Stimulated activated CD8-positive, alpha-beta memory T cell treated with anti-CD3 and anti-CD28 coated beads, Interleukin-7, amount 100 ng/mL, for 4 hours (primary cell): ENCODE results near the gene CLEC16A.
A peak's percentile ranks its signal among the peaks of the same experiment; 100 is the strongest.

ENCODE experiments used
- DNase-seq, 2 donors: peaks; one replicate each; pipeline ENCODE4 v3.0.0-alpha.2; 2020; ENCODE audit warnings: low read depth in 2 of 2

Gene CLEC16A

DNA sequence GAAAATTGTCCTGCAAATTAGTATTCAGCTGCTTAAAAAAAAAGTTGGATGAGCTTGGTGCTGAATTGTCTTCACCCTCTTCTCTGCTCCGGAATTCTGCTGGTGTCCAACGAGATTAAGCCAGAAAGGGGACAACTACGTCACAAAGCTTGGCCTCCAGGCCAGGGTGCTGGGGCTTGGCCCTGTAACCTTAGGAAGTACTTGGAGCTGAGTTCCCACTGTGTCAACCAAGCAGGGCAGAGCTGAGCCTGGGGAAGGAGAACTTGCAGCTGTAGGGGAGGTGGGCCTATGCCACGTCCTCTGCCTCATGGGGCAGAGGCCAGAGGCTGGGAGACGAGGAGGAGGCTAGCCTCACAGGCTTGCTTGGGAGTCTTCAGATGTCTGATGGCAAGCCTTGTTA, 71.2 kb downstream of the CLEC16A start:
- no peak for DNase-seq

GRCh38 chr16:11016524-11016988, 72.2 kb downstream of the CLEC16A start:
- no peak for DNase-seq

DNA sequence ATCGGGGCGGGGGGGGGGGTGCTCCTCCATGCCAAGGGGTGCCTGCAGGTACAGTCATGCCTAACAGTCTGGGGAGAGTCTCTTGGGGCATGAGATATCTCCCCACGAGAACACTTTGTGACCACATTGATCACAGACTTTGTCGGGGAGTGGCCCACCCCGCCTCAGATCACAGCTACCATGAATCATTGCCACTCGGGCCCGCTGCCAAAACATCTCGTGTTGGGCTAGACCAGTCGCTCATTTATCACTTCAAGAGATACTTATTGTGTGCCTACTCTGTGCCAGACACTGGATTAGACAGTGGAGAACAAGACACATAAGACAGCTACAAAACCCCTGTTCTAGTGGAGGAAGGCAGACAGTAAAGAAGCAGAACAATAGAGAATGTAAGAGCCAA, 72.6 kb downstream of the CLEC16A start:
- peak; percentile 40 to 43 for DNase-seq

DNA sequence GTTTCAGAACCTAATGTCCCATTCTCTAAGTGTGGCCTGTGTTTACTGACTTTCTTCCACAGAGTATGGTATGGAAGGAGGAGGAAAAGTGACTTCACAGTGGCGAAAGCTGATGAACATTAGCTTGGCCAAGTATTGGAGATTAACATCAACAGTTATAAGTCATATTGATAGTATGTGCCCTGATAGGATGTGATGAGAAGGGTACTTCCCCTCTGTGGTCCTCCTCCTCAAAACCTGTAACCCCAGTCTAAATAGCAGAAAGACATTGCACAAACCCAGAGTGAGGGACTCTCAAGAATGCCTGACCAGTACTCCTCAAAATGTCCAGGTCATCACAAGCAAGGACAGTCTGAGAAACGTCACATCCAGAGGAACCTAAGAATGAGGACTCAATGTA, 73.1 kb downstream of the CLEC16A start:
- DNase-seq = no peak

DNA sequence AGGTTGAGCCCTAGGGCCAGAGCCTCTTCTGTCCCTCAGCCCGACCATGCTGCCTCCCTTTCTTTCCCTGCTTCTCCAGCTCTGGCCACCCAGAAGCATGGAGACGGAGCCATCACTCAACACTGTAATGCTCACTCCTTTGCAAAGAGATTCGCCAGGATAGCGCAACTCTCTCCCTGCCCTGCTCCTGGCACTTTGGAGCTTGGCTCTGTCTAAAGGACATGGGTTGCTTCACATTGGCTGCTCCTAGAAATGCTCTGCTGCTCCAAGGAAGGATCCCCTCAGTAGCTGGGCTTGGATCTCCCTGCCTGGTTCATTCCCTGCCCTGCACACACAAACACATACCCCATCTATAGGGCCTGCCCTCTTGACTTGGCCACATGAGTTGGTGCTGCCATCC, 76.0 kb downstream of the CLEC16A start:
- DNase-seq = no peak

DNA sequence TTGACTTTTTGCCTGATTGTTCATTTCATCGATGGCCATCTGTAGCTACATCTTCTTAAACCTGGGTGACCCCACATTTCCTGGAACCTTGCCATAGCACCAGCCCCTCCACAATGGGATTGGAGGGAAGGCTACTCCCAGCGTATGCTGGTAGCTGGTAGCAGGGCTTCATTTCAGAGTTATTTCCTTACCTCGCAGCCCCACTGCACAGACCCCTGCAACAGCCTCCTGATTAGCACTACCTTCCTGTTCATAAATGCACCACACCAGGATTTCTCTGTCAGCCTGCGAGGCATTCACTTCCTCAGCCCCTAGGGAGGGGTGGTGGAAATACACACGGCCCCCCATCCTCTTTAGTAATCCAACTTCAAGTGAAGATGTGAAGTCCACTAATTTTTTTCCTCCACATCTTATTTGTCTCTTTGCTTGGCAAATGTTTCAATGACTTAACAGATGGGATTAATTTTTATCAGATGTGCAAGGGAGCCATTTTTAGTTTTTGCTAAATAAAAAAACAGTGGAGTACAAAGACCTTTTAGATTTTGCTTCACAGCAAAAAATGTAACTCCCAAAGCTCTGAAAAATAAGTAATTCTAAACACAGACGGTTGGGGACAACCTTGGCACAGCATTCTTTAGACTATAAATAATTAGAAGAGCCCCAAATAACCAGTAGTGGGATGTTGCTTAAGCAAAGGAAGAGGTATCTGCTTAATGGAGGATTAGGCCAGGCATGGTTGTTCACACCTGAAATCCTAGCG, 76.6 kb downstream of the CLEC16A start:
- DNase-seq = no peak

DNA sequence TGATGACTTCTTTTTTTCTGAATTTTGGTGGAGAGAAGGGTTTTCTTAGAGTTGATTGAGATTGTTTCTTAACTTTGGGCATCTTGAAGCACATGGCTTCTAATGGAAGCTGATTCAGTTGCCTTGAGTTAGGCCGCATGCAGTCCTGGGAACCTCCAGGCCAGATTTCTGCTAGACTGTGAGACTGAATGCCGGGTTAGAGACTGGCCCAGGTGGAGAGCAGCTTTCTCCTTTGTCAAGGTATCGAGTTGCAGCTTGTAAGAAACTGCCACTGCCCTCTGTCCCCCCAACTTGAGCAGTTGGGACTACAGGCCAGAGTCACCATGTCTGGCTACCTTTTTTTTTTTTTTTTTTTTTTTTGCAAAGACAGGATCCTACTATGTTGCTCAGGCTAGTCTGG, 77.6 kb downstream of the CLEC16A start:
- no peak for DNase-seq

DNA sequence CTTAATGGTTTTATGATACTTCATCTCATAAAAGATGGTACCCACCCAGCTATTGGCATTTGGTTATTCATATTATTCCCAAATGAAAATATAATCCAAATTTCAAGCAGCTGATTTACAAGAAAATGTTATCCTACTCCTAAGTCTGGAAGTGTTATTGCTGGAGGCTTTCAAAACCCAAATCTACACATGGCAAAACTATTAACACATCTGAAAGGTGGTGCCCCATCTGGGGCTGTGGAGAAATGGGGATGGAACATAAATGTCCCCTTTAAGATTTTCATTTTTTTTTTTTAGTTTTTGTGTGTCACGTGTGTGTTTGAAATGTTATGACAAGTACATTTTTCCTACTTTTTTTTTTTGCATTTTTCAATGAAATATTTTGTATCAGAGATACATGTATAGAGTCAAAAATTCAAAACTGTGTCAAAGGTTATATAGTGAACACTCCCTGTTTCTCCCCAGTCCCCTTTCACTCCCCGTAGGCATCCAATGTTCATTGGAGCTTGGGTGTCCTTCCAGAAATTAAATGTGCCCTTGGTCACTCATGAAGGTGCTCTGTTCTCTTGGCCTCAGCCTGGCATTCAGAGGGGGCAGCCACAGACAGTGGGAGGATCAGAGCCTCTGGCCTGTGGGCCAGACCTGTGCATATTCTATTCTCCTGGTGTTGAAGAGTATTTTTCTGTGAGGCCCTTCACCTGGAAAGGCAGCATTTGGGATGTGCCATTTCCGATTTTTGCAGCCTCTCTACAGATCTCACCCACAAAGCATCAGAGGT, 79.1 kb downstream of the CLEC16A start:
- DNase-seq = no peak

- no peak for DNase-seq
Observed at GRCh38 chr16:11024333-11025053, 80.1 kb downstream of the CLEC16A start.

DNA sequence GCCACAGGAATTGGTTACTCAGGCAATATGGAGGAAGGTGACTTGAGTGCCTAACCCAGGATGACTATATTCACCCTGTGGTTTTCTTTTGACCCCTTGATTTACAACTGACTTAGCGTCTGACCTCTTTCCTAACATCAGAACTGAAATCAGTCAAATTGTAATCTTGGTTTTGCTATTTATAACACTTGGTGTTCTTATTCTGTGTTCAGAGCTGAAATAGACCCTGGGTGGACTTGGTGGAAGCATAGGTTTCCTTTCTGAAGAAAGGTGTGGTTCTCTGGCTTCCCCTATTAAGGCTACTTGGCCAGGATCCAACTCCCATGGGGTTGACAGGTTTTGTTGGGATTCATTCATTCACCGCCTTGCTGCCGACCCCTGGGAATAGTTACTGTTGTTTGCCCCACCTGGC, 80.8 kb downstream of the CLEC16A start:
- DNase-seq = no peak

DNA sequence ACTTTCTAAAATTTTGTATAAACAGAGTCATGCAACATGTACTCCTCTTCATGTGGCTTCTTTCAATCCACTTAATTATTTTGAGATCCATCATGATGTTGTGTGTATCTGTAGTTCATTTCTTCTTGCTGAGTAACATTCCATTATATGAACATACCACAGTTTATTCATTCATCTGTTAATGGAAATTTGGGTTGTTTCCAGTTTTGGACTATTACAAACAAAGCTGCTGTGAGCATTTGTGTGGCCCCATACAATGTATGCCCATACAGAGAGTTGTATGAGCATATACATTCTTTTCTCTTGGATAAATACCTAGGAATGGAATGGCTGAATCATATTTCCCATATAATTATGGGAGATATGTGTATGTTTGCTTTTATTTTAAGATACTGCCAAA, 85.6 kb downstream of the CLEC16A start:
- no peak for DNase-seq

DNA sequence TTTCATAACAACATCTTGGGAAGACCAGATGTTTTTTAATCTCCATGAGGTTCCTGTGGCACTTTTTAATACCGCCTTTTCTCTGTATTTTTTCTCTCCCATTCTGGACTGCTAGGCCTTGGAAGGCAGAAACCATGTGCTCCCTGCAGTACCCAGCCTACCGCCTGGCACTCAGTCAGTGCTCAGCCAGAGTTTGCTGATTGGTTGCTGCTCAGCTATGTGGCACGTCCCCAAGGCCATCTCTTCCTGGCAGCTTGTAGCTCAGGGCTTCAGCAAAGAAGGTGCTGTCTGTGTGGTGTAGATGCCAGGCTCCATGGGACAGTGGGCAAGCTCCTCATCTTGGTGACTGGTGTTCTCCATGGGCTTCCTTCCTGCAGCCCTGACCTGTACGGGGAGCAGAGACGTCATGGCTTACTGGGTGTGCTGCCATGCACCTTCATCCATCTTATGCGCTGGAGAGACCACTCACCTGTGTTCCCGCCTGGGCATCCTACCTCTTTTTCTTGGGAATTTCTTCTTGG, 86.7 kb downstream of the CLEC16A start:
- no peak for DNase-seq

DNA sequence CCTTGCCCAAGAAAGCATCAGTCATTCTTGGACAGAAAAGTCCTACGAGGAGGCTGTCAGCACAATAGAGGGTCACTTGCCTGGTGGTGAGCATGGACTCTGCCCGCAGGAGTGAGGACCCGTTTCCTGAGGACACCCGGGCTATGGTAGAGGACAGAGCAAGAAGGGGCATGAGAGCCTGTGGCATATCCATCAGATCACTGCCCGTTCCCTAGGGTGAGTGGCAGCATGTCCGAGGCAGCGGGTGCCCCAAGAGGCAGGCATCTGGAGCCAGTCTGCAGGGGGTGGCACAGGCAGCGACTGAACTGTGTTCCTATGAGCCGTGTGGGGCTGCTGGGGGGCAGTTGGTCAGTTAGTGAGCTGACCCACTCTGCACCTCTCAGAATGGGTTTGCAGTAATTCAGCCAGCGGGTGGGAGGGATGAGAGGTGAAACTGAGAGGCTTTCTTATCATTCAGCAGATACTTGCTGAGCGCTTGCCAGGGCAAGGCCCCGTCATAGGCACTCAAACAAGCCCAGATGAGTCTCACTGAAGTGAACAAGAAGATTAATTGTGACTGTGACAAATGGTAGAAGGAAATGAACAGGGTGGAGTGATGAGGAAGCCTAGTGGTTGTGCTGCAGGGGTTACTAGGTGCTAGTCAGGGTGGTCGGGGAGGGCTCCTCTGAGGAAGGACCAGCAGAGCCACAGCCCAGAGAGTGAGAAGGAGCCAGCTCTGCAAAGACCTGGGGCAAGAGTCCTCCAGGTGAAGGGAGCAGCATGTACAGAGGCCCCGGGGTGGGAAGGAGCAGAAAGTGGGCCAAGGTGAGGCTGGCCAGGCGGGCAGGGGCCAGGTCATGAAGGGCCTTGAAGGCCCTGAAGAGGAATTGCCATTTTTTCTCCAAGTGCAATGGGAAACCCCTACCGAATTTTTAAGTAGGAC, 87.9 kb downstream of the CLEC16A start:
- no peak for DNase-seq

DNA sequence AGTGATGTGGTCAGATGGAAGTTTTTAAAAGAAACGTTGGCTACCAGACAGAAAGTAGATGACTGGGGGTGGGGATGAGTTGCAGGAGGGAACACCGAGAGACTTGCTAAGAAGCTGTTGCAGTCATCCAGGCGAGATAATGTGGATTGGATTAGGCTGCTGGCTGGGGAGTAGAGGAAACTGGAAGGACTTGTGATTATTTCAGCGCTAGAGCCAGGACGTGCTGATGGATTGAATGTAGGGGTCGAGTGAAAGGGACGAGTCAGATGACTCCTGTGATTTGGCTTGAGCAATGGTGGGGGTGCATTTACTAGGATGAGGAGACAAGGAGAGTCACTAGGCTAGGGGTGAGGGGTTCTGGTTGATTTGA, 88.5 kb downstream of the CLEC16A start:
- no peak for DNase-seq

GRCh38 chr16:11033629-11034420, 89.5 kb downstream of the CLEC16A start:
- DNase-seq = no peak

- no peak for DNase-seq
Observed at GRCh38 chr16:11034481-11034931, 90.1 kb downstream of the CLEC16A start.

DNA sequence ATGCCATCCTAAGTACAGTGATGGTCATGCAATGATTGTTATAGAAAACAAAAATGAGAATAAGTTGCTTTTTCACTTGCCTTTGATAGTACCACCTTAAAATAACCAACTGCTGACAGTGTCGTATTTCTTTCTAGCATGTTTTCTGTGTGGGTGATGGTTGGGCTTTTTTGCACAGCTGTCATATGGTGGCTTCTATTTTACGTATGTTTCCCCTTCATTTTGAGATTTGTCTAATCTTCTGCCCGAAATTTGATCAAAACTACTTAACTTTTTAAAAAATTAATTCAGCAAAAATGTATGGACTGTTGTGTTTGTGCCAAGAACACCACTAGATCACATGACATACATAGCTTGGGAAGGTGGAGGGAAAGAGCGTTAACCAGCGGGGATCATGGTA, 90.7 kb downstream of the CLEC16A start:
- DNase-seq = no peak

DNA sequence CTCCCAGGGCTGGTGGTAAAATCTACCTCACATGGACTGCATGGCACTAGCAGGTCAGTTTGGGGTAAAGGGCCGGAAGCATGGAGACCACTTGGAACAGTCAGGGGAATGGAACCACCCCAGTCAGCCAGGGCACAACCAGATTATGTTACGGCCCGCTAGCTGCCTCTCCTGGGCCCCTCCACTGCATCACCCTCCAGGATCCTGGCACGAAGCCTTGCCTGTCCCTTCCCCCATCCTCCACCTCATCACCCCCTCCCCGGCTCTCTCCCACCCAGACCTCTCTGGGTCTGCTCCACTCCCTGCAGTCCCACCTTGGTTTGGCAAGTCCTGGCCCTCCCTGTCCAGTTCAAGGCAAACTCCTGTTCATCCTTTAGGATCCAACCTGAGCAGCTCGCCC, 91.7 kb downstream of the CLEC16A start:
- DNase-seq = no peak

DNA sequence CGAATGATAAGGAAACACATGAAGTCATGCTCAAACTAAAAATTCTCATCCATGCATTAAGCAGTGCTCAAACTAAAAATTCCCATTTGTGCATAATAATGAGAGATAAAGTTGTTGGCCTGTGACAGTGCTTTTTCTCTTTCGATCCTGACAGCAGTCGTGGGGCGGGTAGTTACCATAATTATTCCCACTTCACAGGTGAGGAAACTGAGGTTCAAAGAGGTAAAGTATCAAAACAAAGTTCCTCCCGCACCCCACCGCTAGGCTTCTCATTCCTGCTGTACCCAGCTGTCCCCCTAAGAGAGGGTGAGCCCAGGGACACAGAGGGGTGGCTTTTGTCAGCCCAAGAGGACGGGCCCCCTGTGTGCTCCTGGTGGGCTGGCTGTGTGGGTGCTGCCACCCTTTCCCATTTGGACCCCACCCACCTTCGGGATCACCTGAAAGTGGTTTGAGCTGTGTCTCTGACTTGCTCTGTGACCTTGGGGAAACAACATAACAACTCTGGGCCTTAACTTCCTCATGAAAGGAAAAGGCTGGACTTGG, 92.6 kb downstream of the CLEC16A start:
- DNase-seq = no peak

- no peak for DNase-seq
Observed at GRCh38 chr16:11038305-11038704, 93.9 kb downstream of the CLEC16A start.
